ENCODE results near the gene PTPA. TPM values are rescaled to one million over a fixed set of nuclear protein-coding genes. Genes with fewer than 3 reads are reported as not detected.

PTPA gene
- total and polyA plus RNA-seq, 2 donors (not counting 1 experiment from before 2014, with no cell fraction given) = 35.0 to 73.9 TPM

GRCh38 chr9:129137292-129138143 is 26.3 kb downstream of the PTPA start:
- Mint-ChIP-seq H3K27me3 (no peaks in the 10 kb centered on the region), H3K4me3 (no peak overlapping the region), H3K27ac (peak overlapping the region; percentile 37), H3K9me3 (ENCODE audit: insufficient read depth) (no peaks in the 10 kb centered on the region), H3K4me1 (peaks cover 35% of the 10 kb centered on the region)
- H3K9ac ChIP-seq (ENCODE audit: low read length) = no peak overlapping the region
- H3K79me2 ChIP-seq (ENCODE audit: control insufficient read depth, insufficient read depth, low read length) = peaks cover 11% of the 10 kb centered on the region
- no peak overlapping the region for H3K4me2 ChIP-seq (replicated peaks; ENCODE audit: low read depth, low read length, poor library complexity, severe bottlenecking)
- H3K36me3 ChIP-seq (replicated peaks in 1 of 2; ENCODE audit: control extremely low read depth in 1 of 2, control insufficient read depth in 1 of 2, extremely low read depth in 1 of 2, insufficient read depth in 2 of 2, low read length in 1 of 2) = peaks cover 1 to 45% of the 10 kb centered on the region in 2 experiments
- intact Hi-C loops (cut with micrococcal nuclease) = loop anchor here (2.0 kb wide), 1 partner anchor 57 kb away; the partner anchor contains the start of gene DOLPP1
- no peak overlapping the region for H2AFZ ChIP-seq (ENCODE audit: insufficient read depth, low read depth, low read length, poor library complexity, severe bottlenecking)
- 97% methylated on average over 10 of the region's 19 CpGs for WGBS (ENCODE audit: insufficient coverage)
- ChIA-PET POLR2A (no interaction called here), CTCF (interaction anchor here (0.6 to 18.9 kb wide), 13 partner anchors 12 to 652 kb away, joined by 3 to 382 read pairs (median 10); partner anchors contain the start of genes C9orf50, IER5L and NTMT1)
- no peak overlapping the region for H3K4me3 ChIP-seq (ENCODE audit: control extremely low read depth in 1 of 5, extremely low read depth in 1 of 5, insufficient read depth in 1 of 5, low read depth in 2 of 5, low read length in 4 of 5)
- ATAC-seq (ENCODE audit: low read depth) (no peak), DNase-seq (no peak)
- H3K27ac ChIP-seq (ENCODE audit: low read length in 2 of 2) = no peak overlapping the region
- no peaks in the 10 kb centered on the region for H3K27me3 ChIP-seq (replicated peaks in 1 of 4; ENCODE audit: control extremely low read depth in 1 of 4, control insufficient read depth in 3 of 4, insufficient read depth in 4 of 4, low read length in 3 of 4)
- no peaks in the 10 kb centered on the region for H3K9me3 ChIP-seq (ENCODE audit: control extremely low read depth in 1 of 3, control insufficient read depth in 2 of 3, insufficient read depth in 1 of 3, low read length in 2 of 3)
- no peaks in the 10 kb centered on the region for H4K20me1 ChIP-seq (ENCODE audit: control insufficient read depth, insufficient read depth, low read length, poor library complexity, severe bottlenecking)
- H3K4me1 ChIP-seq (ENCODE audit: control insufficient read depth in 2 of 2, insufficient read depth in 2 of 2, low read length in 2 of 2) = peaks cover 31 to 37% of the 10 kb centered on the region in 2 donors
- no peak for TF ChIP-seq CTCF (IDR thresholded peaks at IDR 0.05)
- TF ChIP-seq EZH2 (IDR thresholded peaks at IDR 0.05; ENCODE audit: borderline replicate concordance, insufficient read depth, low read depth, low read length, poor library complexity, severe bottlenecking) = no peak

GRCh38 chr9:129138144-129138462 is 26.9 kb downstream of the PTPA start:
- DNase-seq = no peak
- Mint-ChIP-seq H3K4me1 (peaks cover 41% of the 10 kb centered on the region), H3K27ac (peak overlapping the region; percentile 26), H3K9me3 (ENCODE audit: insufficient read depth) (no peaks in the 10 kb centered on the region), H3K4me3 (no peak overlapping the region), H3K27me3 (no peaks in the 10 kb centered on the region)
- peaks cover 17% of the 10 kb centered on the region for H3K79me2 ChIP-seq (ENCODE audit: control insufficient read depth, insufficient read depth, low read length)
- intact Hi-C loops (cut with micrococcal nuclease) = loop anchor here (2.0 kb wide), 1 partner anchor 57 kb away; the partner anchor contains the start of gene DOLPP1
- no peak for TF ChIP-seq EZH2 (IDR thresholded peaks at IDR 0.05; ENCODE audit: borderline replicate concordance, insufficient read depth, low read depth, low read length, poor library complexity, severe bottlenecking)
- TF ChIP-seq CTCF (IDR thresholded peaks at IDR 0.05) = no peak
- H3K9ac ChIP-seq (ENCODE audit: low read length) = no peak overlapping the region
- H3K27me3 ChIP-seq (replicated peaks in 1 of 4; ENCODE audit: control extremely low read depth in 1 of 4, control insufficient read depth in 3 of 4, insufficient read depth in 4 of 4, low read length in 3 of 4) = no peaks in the 10 kb centered on the region
- H3K4me1 ChIP-seq (ENCODE audit: control insufficient read depth in 2 of 2, insufficient read depth in 2 of 2, low read length in 2 of 2) = peaks cover 37 to 43% of the 10 kb centered on the region in 2 donors
- H2AFZ ChIP-seq (ENCODE audit: insufficient read depth, low read depth, low read length, poor library complexity, severe bottlenecking) = no peak overlapping the region
- WGBS (ENCODE audit: insufficient coverage) = 98% methylated on average over 9 of the region's 9 CpGs
- no peak overlapping the region for H3K27ac ChIP-seq (ENCODE audit: low read length in 2 of 2)
- CTCF ChIA-PET = interaction anchor here (0.6 to 18.9 kb wide), 18 partner anchors 13 to 652 kb away, joined by 3 to 382 read pairs (median 10); partner anchors contain the start of genes C9orf50, CRAT, IER5L and NTMT1
- no peak overlapping the region for H3K4me3 ChIP-seq (ENCODE audit: control extremely low read depth in 1 of 5, extremely low read depth in 1 of 5, insufficient read depth in 1 of 5, low read depth in 2 of 5, low read length in 4 of 5)
- no peak overlapping the region for H3K4me2 ChIP-seq (replicated peaks; ENCODE audit: low read depth, low read length, poor library complexity, severe bottlenecking)
- no peak for ATAC-seq (ENCODE audit: low read depth)
- POLR2A ChIA-PET = interaction anchor here (2.5 kb wide), 1 partner anchor 36 kb away, joined by 15 read pairs; no protein-coding TSS in a partner anchor
- H4K20me1 ChIP-seq (ENCODE audit: control insufficient read depth, insufficient read depth, low read length, poor library complexity, severe bottlenecking) = peaks cover under 1% of the 10 kb centered on the region
- no peaks in the 10 kb centered on the region for H3K9me3 ChIP-seq (ENCODE audit: control extremely low read depth in 1 of 3, control insufficient read depth in 2 of 3, insufficient read depth in 1 of 3, low read length in 2 of 3)
- H3K36me3 ChIP-seq (replicated peaks in 1 of 2; ENCODE audit: control extremely low read depth in 1 of 2, control insufficient read depth in 1 of 2, extremely low read depth in 1 of 2, insufficient read depth in 2 of 2, low read length in 1 of 2) = peaks cover 1 to 50% of the 10 kb centered on the region in 2 experiments
